SK-N-SH treated with all-trans-retinoic acid at 6 μM for 48 hours (cell line): ENCODE data around the gene GZMH.

ENCODE experiments used
- ATAC-seq: fragments of 200-7000 bp; cut with Tn5 transposase; 3 replicates; pipeline ENCODE4 v1.9.1; 2020; ENCODE audit warnings: mild to moderate bottlenecking, moderate library complexity
- ARNTL ChIP-seq: fragments of 450-650 bp; formaldehyde crosslinking; IDR thresholded peaks from 2 replicates; pipeline ENCODE4 v1.5.0; 2020; ENCODE audit warnings: low read depth, mild to moderate bottlenecking, moderate library complexity, borderline replicate concordance
- BACH2 ChIP-seq: fragments of 250-450 bp; sonication (Bioruptor Pico); IDR thresholded peaks from 2 replicates; pipeline ENCODE4 v1.9.0; 2021; ENCODE audit warnings: mild to moderate bottlenecking, borderline replicate concordance
- CREB5 ChIP-seq: fragments of 250-450 bp; sonication (Bioruptor Pico); IDR thresholded peaks from 2 replicates; pipeline ENCODE4 v1.5.1; 2020; ENCODE audit warnings: low read depth, mild to moderate bottlenecking, moderate library complexity
- CSDC2 ChIP-seq: fragments of 250-450 bp; sonication (Bioruptor Pico); IDR thresholded peaks from 2 replicates; pipeline ENCODE4 v1.5.0; 2020; ENCODE audit warnings: mild to moderate bottlenecking, moderate library complexity
- CSRNP3 ChIP-seq: fragments of 250-450 bp; sonication (Bioruptor Pico); IDR thresholded peaks from 2 replicates; pipeline ENCODE4 v1.5.1; 2021; ENCODE audit warnings: mild to moderate bottlenecking, moderate library complexity
- ESRRG ChIP-seq: fragments of 250-450 bp; sonication (Bioruptor Pico); IDR thresholded peaks from 2 replicates; pipeline ENCODE4 v1.6.1; 2021; ENCODE audit warnings: mild to moderate bottlenecking
- GLIS3 ChIP-seq: fragments of 250-450 bp; sonication (Bioruptor Pico); IDR thresholded peaks from 2 replicates; pipeline ENCODE4 v1.5.0; 2020; ENCODE audit warnings: mild to moderate bottlenecking, moderate library complexity
- OSR1 ChIP-seq: fragments of 250-450 bp; sonication (Bioruptor Pico); IDR thresholded peaks from 2 replicates; pipeline ENCODE4 v1.8.0; 2022; ENCODE audit warnings: moderate library complexity, mild to moderate bottlenecking, inconsistent platforms
- PATZ1 ChIP-seq: fragments of 250-450 bp; sonication (Bioruptor Pico); IDR thresholded peaks from 2 replicates; pipeline ENCODE4 v1.8.0; 2020; ENCODE audit warnings: mild to moderate bottlenecking, moderate library complexity, borderline replicate concordance
- POU6F1 ChIP-seq: fragments of 250-450 bp; sonication (Bioruptor Pico); IDR thresholded peaks from 2 replicates; pipeline ENCODE4 v1.8.0; 2021; ENCODE audit warnings: low read depth, mild to moderate bottlenecking, moderate library complexity, borderline replicate concordance
- PPARA ChIP-seq: fragments of 250-450 bp; sonication (Bioruptor Pico); IDR thresholded peaks from 2 replicates; pipeline ENCODE4 v1.5.0; 2020; ENCODE audit warnings: mild to moderate bottlenecking, borderline replicate concordance
- SNAI2 ChIP-seq: fragments of 250-450 bp; sonication (Bioruptor Pico); IDR thresholded peaks from 2 replicates; pipeline ENCODE4 v1.5.0; 2020; ENCODE audit warnings: mild to moderate bottlenecking, moderate library complexity
- TCF4 ChIP-seq: fragments of 250-450 bp; sonication (Bioruptor Pico); IDR thresholded peaks from 2 replicates; pipeline ENCODE4 v1.8.0; 2021; ENCODE audit warnings: mild to moderate bottlenecking, moderate library complexity, borderline replicate concordance
- TOX ChIP-seq: fragments of 250-450 bp; sonication (Bioruptor Pico); IDR thresholded peaks from 2 replicates; pipeline ENCODE4 v1.8.0; 2021; ENCODE audit warnings: mild to moderate bottlenecking, moderate library complexity, borderline replicate concordance
- TSHZ2 ChIP-seq: fragments of 250-450 bp; sonication (Bioruptor Pico); IDR thresholded peaks from 2 replicates; pipeline ENCODE4 v1.5.0; 2020; ENCODE audit warnings: mild to moderate bottlenecking, moderate library complexity
- ZC3H10 ChIP-seq: fragments of 250-450 bp; sonication (Bioruptor Pico); IDR thresholded peaks from 2 replicates; pipeline ENCODE4 v1.5.1; 2021; ENCODE audit warnings: mild to moderate bottlenecking, moderate library complexity
- ZFP3 ChIP-seq: fragments of 250-450 bp; sonication (Bioruptor Pico); IDR thresholded peaks from 2 replicates; pipeline ENCODE4 v1.5.0; 2020; ENCODE audit warnings: mild to moderate bottlenecking, moderate library complexity
- ZFP30 ChIP-seq: fragments of 450-650 bp; formaldehyde crosslinking; IDR thresholded peaks from 2 replicates; pipeline ENCODE4 v1.5.0; 2022; ENCODE audit warnings: mild to moderate bottlenecking, moderate library complexity
- ZNF565 ChIP-seq: fragments of 450-650 bp; formaldehyde crosslinking; conservative IDR thresholded peaks from 2 replicates; pipeline ENCODE4 v1.5.0; 2020; ENCODE audit warnings: low read depth, mild to moderate bottlenecking, moderate library complexity
- ZNF8 ChIP-seq: fragments of 450-650 bp; formaldehyde crosslinking; IDR thresholded peaks from 2 replicates; pipeline ENCODE4 v1.5.0; 2020; ENCODE audit warnings: mild to moderate bottlenecking, moderate library complexity

The GZMH gene

GRCh38 chr14:24639270-24639669 lies 29.8 kb upstream of the GZMH start (continued):
- no peak for TF ChIP-seq CREB5
- TF ChIP-seq ESRRG: no peak
- no peak for TF ChIP-seq ZFP3 (CRISPR knock-in tag)
- TF ChIP-seq ZFP30 (CRISPR knock-in tag): no peak
- no peak for TF ChIP-seq BACH2
- no peak for TF ChIP-seq TSHZ2 (CRISPR knock-in tag)
- no peak for TF ChIP-seq ZNF565
- TF ChIP-seq OSR1 (CRISPR knock-in tag): no peak

GRCh38 chr14:24634158-24634557 lies 24.7 kb upstream of the GZMH start, which contains the start of gene GZMB:
Gene GZMB, minus strand, starts transcription at chr14:24634190. Its CDS starts 30 bp downstream, at chr14:24634160.
- TF ChIP-seq TOX (CRISPR knock-in tag) (no peak), PPARA (no peak), ZFP3 (CRISPR knock-in tag) (no peak), ZC3H10 (CRISPR knock-in tag) (no peak), TCF4 (CRISPR knock-in tag) (no peak), CSDC2 (CRISPR knock-in tag) (no peak), ARNTL (CRISPR knock-in tag) (no peak), CREB5 (no peak), GLIS3 (no peak), ZNF565 (no peak), ESRRG (no peak), CSRNP3 (CRISPR knock-in tag) (no peak), POU6F1 (CRISPR knock-in tag) (no peak), ZNF8 (CRISPR knock-in tag) (no peak)
- ATAC-seq: no peak

GRCh38 chr14:24633353-24633752 lies 23.9 kb upstream of the GZMH start:
- no peak for TF ChIP-seq SNAI2 (CRISPR knock-in tag)
- TF ChIP-seq ESRRG: no peak
- no peak for TF ChIP-seq CREB5
- no peak for TF ChIP-seq BACH2
- TF ChIP-seq ZFP3 (CRISPR knock-in tag): no peak
- TF ChIP-seq PATZ1 (CRISPR knock-in tag): no peak
- TF ChIP-seq ARNTL (CRISPR knock-in tag): no peak
- no peak for TF ChIP-seq TCF4 (CRISPR knock-in tag)
- no peak for TF ChIP-seq ZFP30 (CRISPR knock-in tag)
- TF ChIP-seq POU6F1 (CRISPR knock-in tag): no peak
- TF ChIP-seq ZNF565: no peak
- no peak for TF ChIP-seq ZC3H10 (CRISPR knock-in tag)
- no peak for TF ChIP-seq OSR1 (CRISPR knock-in tag)
- TF ChIP-seq CSDC2 (CRISPR knock-in tag): no peak
- no peak for TF ChIP-seq TOX (CRISPR knock-in tag)
- no peak for TF ChIP-seq ZNF8 (CRISPR knock-in tag)
- TF ChIP-seq, all 23 proteins: peak for 0
- no peak for ATAC-seq
